NCI-H146 treated with DMSO at 0.1 percent for 48 hours (cell line): Measurements from ENCODE around the gene SMTNL1.

Experiments
- DNase-seq: peaks from one replicate; lab custom pipeline; 2025; ENCODE audit not compliant: unreplicated experiment; lab: John Stamatoyannopoulos, UW

The SMTNL1 gene

GRCh38 chr11:57543593-57543992, 6.2 kb downstream of the SMTNL1 start:
- no peak for DNase-seq

GRCh38 chr11:57544566-57544965, 7.2 kb downstream of the SMTNL1 start:
- no peak for DNase-seq

- no peak for DNase-seq
These were observed 8.5 kb downstream of the SMTNL1 start for GRCh38 chr11:57545883-57546282.

GRCh38 chr11:57546451-57546850, 9.1 kb downstream of the SMTNL1 start:
- no peak for DNase-seq

GRCh38 chr11:57546869-57547475, 9.6 kb downstream of the SMTNL1 start:
- no peak for DNase-seq

GRCh38 chr11:57547854-57548377, 10.5 kb downstream of the SMTNL1 start:
- no peak for DNase-seq

- no peak for DNase-seq
These were observed 12.6 kb downstream of the SMTNL1 start for GRCh38 chr11:57549983-57550382.

- DNase-seq = no peak
These were observed 14.5 kb downstream of the SMTNL1 start for GRCh38 chr11:57551941-57552340.

GRCh38 chr11:57552479-57552878, 15.1 kb downstream of the SMTNL1 start:
- DNase-seq = no peak

GRCh38 chr11:57555393-57555792, 18.0 kb downstream of the SMTNL1 start:
- no peak for DNase-seq

GRCh38 chr11:57556041-57556440, 18.6 kb downstream of the SMTNL1 start:
- no peak for DNase-seq

GRCh38 chr11:57560146-57560545, 22.8 kb downstream of the SMTNL1 start:
- no peak for DNase-seq

GRCh38 chr11:57562596-57562995, 25.2 kb downstream of the SMTNL1 start:
- no peak for DNase-seq

- no peak for DNase-seq
These were observed 28.9 kb downstream of the SMTNL1 start for GRCh38 chr11:57566005-57566904.

GRCh38 chr11:57566905-57567514, 29.6 kb downstream of the SMTNL1 start:
- DNase-seq = no peak

GRCh38 chr11:57567515-57568329, 30.3 kb downstream of the SMTNL1 start, which contains the start of gene UBE2L6:
Gene UBE2L6 (minus strand): TSS chr11:57567672. CDS start chr11:57567611, 61 bp downstream.
- DNase-seq = peak; percentile 36

GRCh38 chr11:57568330-57568766, 31.0 kb downstream of the SMTNL1 start:
- DNase-seq = no peak

GRCh38 chr11:57571606-57572005, 34.2 kb downstream of the SMTNL1 start:
- no peak for DNase-seq

- DNase-seq = no peak
These were observed 36.7 kb downstream of the SMTNL1 start for GRCh38 chr11:57574061-57574460.

GRCh38 chr11:57584341-57584740, 46.9 kb downstream of the SMTNL1 start:
- no peak for DNase-seq

GRCh38 chr11:57585301-57585700, 47.9 kb downstream of the SMTNL1 start:
- no peak for DNase-seq
